GM19395 (cell line): ENCODE data around the gene SPRY1.
A peak's percentile ranks its signal among the peaks of the same experiment; 100 is the strongest.

ENCODE experiments used
- ATAC-seq: cut with Tn5 transposase; IDR thresholded peaks from one replicate; pipeline ENCODE4 v1.9.1; 2021; ENCODE audit warnings: mild to moderate bottlenecking, moderate library complexity; ENCODE audit not compliant: unreplicated experiment

SPRY1 gene

GRCh38 chr4:123396307-123397143 is at the start of gene SPRY1:
SPRY1 (plus strand) TSS chr4:123396795; CDS start chr4:123401592, 4,797 bp downstream.
- peak; percentile 50 for ATAC-seq

- ATAC-seq = no peak
These were observed 49.6 kb upstream of the SPRY1 start for GRCh38 chr4:123346951-123347350.

- ATAC-seq = no peak
These were observed 47.6 kb upstream of the SPRY1 start for GRCh38 chr4:123348946-123349345.

GRCh38 chr4:123349421-123350190 is 47.0 kb upstream of the SPRY1 start:
- ATAC-seq = no peak

- ATAC-seq = no peak
These were observed 46.4 kb upstream of the SPRY1 start for GRCh38 chr4:123350191-123350544.

- ATAC-seq = no peak
These were observed 45.9 kb upstream of the SPRY1 start for GRCh38 chr4:123350726-123351125.

- no peak for ATAC-seq
These were observed 44.9 kb upstream of the SPRY1 start for GRCh38 chr4:123351713-123352112.

GRCh38 chr4:123352240-123352945 is 44.2 kb upstream of the SPRY1 start:
- ATAC-seq = no peak

- no peak for ATAC-seq
These were observed 43.6 kb upstream of the SPRY1 start for GRCh38 chr4:123352966-123353365.

GRCh38 chr4:123353656-123354055 is 42.9 kb upstream of the SPRY1 start:
- ATAC-seq = no peak

- no peak for ATAC-seq
These were observed 41.9 kb upstream of the SPRY1 start for GRCh38 chr4:123354701-123355100.

GRCh38 chr4:123356921-123357320 is 39.7 kb upstream of the SPRY1 start:
- no peak for ATAC-seq

GRCh38 chr4:123359449-123360315 is 36.9 kb upstream of the SPRY1 start:
- ATAC-seq = no peak

GRCh38 chr4:123361195-123361861 is 35.3 kb upstream of the SPRY1 start:
- no peak for ATAC-seq

GRCh38 chr4:123362103-123362502 is 34.5 kb upstream of the SPRY1 start:
- ATAC-seq = no peak

GRCh38 chr4:123363729-123364128 is 32.9 kb upstream of the SPRY1 start:
- ATAC-seq = peak; percentile 93

GRCh38 chr4:123364906-123365305 is 31.7 kb upstream of the SPRY1 start:
- ATAC-seq = no peak

GRCh38 chr4:123365412-123365811 is 31.2 kb upstream of the SPRY1 start:
- no peak for ATAC-seq

- ATAC-seq = no peak
These were observed 30.3 kb upstream of the SPRY1 start for GRCh38 chr4:123366144-123366748.

- ATAC-seq = no peak
These were observed 17.8 kb upstream of the SPRY1 start for GRCh38 chr4:123378794-123379193.
